ENCODE results near the gene MLANA. TPM values are rescaled to one million over a fixed set of nuclear protein-coding genes. Genes with fewer than 3 reads are reported as not detected.

The MLANA gene
- total RNA-seq, 1 donor from 2014 or later: not detected

DNA sequence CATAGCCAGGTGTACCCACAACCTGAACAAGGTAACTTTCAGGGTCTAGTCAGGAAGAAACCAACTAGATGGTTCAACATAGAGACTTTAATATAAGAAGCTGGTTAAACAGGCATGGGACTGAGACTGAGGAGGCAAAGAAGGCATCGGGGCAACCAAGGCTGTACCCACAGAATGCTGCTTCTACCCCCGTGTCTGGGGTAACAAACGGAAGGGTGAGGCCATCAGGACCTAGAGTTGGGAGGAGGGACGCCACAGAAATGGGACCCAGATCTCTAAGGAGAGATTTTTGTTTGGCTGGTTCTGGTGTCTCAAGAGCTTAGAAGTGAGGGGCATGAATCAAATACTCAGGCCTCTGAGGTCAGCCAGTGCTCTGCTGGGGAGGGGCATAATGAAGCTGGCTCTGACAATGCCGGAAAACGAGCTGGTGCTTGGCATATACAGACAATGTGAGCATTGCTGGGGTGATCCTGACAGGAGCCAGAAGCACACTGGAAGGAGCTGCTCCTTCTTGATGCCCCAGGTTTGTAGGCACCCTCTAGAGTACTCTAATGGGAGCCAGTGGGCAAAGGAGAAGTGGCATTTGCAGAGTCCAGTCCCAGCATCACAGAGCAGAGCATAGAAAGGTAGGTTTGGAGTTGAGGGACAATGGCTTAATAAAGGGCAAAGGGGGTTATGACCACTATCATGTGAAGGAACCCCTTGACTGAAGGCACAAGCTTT, 3.7 kb downstream of the MLANA start:
- H3K4me1 ChIP-seq: peaks cover 7% of the 10 kb centered on the region
- TF ChIP-seq, protein P1, sequence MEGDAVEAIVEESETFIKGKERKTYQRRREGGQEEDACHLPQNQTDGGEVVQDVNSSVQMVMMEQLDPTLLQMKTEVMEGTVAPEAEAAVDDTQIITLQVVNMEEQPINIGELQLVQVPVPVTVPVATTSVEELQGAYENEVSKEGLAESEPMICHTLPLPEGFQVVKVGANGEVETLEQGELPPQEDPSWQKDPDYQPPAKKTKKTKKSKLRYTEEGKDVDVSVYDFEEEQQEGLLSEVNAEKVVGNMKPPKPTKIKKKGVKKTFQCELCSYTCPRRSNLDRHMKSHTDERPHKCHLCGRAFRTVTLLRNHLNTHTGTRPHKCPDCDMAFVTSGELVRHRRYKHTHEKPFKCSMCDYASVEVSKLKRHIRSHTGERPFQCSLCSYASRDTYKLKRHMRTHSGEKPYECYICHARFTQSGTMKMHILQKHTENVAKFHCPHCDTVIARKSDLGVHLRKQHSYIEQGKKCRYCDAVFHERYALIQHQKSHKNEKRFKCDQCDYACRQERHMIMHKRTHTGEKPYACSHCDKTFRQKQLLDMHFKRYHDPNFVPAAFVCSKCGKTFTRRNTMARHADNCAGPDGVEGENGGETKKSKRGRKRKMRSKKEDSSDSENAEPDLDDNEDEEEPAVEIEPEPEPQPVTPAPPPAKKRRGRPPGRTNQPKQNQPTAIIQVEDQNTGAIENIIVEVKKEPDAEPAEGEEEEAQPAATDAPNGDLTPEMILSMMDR (IDR thresholded peaks at IDR 0.05; ENCODE audit: borderline replicate concordance): no peak
- DNase-seq: no peak
- H3K27ac ChIP-seq (replicated peaks): no peak overlapping the region
- H3K27me3 ChIP-seq (ENCODE audit: low read depth): no peaks in the 10 kb centered on the region
- H3K36me3 ChIP-seq: peaks cover 5% of the 10 kb centered on the region
- H3K4me3 ChIP-seq: no peak overlapping the region
- no peaks in the 10 kb centered on the region for H3K9me3 ChIP-seq (replicated peaks)
- intact Hi-C loops (cut with micrococcal nuclease): no loop called here

DNA sequence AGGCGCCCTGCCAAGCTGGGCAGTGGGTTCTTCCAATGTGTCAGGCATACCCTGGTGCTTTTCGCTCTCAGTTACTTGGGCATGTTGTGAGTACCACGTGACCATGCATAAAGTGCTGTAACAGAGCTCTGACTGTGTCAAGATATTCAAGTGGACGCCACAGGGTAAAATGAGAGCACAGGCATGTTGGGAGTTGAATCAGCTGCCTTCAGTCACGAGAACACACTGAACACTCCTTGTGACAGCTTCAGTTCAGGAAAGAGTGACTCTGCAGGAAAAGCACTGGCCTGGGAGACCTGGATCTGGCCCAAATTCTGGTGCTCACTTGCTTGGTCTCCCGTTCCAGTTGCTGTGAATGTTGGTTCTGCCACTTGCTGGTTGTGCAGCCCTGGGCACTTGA, 5.1 kb downstream of the MLANA start:
- Histone ChIP-seq H3K36me3 (peaks cover 5% of the 10 kb centered on the region), H3K4me3 (no peak overlapping the region), H3K9me3 (replicated peaks) (no peaks in the 10 kb centered on the region), H3K27me3 (ENCODE audit: low read depth) (no peaks in the 10 kb centered on the region), H3K27ac (replicated peaks) (peak overlapping the region; percentile 47), H3K4me1 (peaks cover 7% of the 10 kb centered on the region)
- TF ChIP-seq, protein P1 (IDR thresholded peaks at IDR 0.05; ENCODE audit: borderline replicate concordance): no peak
- DNase-seq: no peak
- intact Hi-C loops (cut with micrococcal nuclease): no loop called here

DNA sequence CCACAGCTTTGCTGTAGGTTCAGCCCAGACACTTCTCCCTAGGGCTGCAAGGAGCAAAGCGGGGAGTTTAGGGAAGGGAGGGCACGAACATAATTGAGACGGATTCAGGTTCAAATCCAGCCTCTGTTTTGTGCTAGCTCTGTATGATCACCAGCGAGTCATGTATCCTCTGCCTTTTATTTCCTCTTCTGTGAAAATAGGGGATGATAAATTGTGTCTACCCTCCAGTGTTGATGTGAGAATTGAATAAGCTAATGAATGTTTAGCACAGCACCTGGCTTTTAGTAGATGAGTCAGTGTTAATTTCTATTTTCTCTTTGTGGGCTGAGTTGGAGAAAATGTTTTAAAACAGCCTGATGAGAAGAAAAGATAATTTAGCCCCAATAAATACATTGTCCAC, 6.2 kb downstream of the MLANA start:
- DNase-seq: no peak
- Histone ChIP-seq H3K4me3 (no peak overlapping the region), H3K4me1 (peaks cover 7% of the 10 kb centered on the region), H3K36me3 (peaks cover 5% of the 10 kb centered on the region), H3K27ac (replicated peaks) (no peak overlapping the region), H3K9me3 (replicated peaks) (no peaks in the 10 kb centered on the region), H3K27me3 (ENCODE audit: low read depth) (no peaks in the 10 kb centered on the region)
- intact Hi-C loops (cut with micrococcal nuclease): no loop called here
- TF ChIP-seq, protein P1 (IDR thresholded peaks at IDR 0.05; ENCODE audit: borderline replicate concordance): no peak

DNA sequence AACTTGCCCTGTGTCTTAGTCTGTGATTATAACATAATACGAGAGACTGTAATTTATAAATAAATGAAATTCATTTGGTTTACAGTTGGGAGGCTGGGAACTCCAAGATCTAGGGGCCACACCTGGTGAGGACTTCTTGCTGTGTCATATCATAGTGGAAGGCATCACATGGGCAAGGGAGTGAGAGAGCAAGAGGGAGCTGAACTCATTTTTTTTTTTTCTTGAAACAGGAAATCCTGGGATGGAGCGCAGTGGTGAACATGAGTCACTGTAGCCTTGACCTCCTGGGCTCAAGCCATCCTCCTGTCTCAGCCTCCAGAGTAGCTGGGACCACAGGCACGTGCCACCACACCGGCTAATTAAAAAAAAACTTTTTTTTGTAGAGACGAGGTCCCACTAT, 7.2 kb downstream of the MLANA start:
- no peak for DNase-seq
- peaks cover 7% of the 10 kb centered on the region for H3K4me1 ChIP-seq
- H3K4me3 ChIP-seq: no peak overlapping the region
- no peak overlapping the region for H3K27ac ChIP-seq (replicated peaks)
- no peaks in the 10 kb centered on the region for H3K9me3 ChIP-seq (replicated peaks)
- intact Hi-C loops (cut with micrococcal nuclease): no loop called here
- H3K36me3 ChIP-seq: peaks cover 5% of the 10 kb centered on the region
- TF ChIP-seq, protein P1 (IDR thresholded peaks at IDR 0.05; ENCODE audit: borderline replicate concordance): no peak
- H3K27me3 ChIP-seq (ENCODE audit: low read depth): no peaks in the 10 kb centered on the region

DNA sequence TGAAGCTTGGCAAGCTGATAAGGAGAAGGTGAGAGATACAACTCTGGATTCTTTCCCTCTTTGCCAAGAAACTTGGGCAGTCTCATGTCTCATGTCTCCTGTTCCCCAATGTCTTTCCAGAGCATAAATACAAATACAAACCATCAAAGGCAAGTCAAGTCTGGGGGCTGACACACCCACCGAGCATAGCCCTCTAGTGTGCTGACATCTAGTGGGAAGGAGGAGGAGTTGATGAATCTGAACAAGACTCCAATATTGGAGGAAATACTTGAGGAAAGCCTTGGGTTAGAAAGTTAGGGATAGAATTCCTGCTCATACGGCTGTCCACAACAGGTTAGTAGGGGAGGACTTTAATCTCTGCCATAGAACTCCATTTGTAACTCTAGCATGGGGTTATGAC, 8.6 kb downstream of the MLANA start:
- intact Hi-C loops (cut with micrococcal nuclease): no loop called here
- no peaks in the 10 kb centered on the region for H3K27me3 ChIP-seq (ENCODE audit: low read depth)
- peaks cover 12% of the 10 kb centered on the region for H3K36me3 ChIP-seq
- no peak for DNase-seq
- no peaks in the 10 kb centered on the region for H3K9me3 ChIP-seq (replicated peaks)
- H3K4me1 ChIP-seq: peaks cover 7% of the 10 kb centered on the region
- H3K4me3 ChIP-seq: no peak overlapping the region
- TF ChIP-seq, protein P1 (IDR thresholded peaks at IDR 0.05; ENCODE audit: borderline replicate concordance): no peak
- no peak overlapping the region for H3K27ac ChIP-seq (replicated peaks)
